RWPE1 (cell line): ENCODE data around the gene SNTA1.
"Not testable (repeated sequence)": the region's sequence is repeated elsewhere in the genome, so short reads cannot be mapped to it uniquely, and the experiment has no call there.

Experiments
- CTCF ChIA-PET: fragments of 350-600 bp; sonication (Branson Sonifier 250); formaldehyde crosslinking; extraction: SDS; loops from one replicate; lab custom pipeline; 2021; lab: Yijun Ruan, JAX
- POLR2A ChIA-PET: fragments of 400-600 bp; formaldehyde crosslinking; extraction: SDS; loops from one replicate; lab custom pipeline; 2020; ENCODE audit warnings: antibody characterized with exemption; ENCODE audit not compliant: low non-redundant PET; lab: Yijun Ruan, JAX
- DNase-seq: peaks from one replicate; pipeline ENCODE4 v3.0.0; 2012; ENCODE audit warnings: low spot score
- H3K27ac ChIP-seq: fragments of 450-650 bp; 2 replicates; pipeline ENCODE4 v1.5.1; 2017
- CTCF ChIP-seq: fragments of 450-650 bp; conservative IDR thresholded peaks from 2 replicates; pipeline ENCODE4 v1.5.1; 2017; ENCODE audit warnings: low read depth, mild to moderate bottlenecking

SNTA1 gene

GRCh38 chr20:33443512-33444239, at the start of gene SNTA1:
SNTA1 (minus strand) TSS chr20:33443763; CDS start chr20:33443620, 143 bp downstream.
- TF ChIP-seq CTCF: no peak
- H3K27ac ChIP-seq: peak within 1 kb of the TSS; percentile 54
- ChIA-PET POLR2A (interaction anchor here (0.5 to 1.6 kb wide), 6 partner anchors 20 to 1212 kb away, joined by 3 to 7 read pairs (median 4); partner anchors contain the start of genes CBFA2T2 and CDK5RAP1), CTCF (interaction anchor here (0.6 to 3.7 kb wide), 6 partner anchors 42 to 1217 kb away, joined by 3 to 16 read pairs (median 4); partner anchors contain the start of genes ACTL10 and CDK5RAP1)
- DNase-seq: peak; percentile 97

- POLR2A ChIA-PET: interaction anchor here (0.6 to 1.7 kb wide), 7 partner anchors 20 to 618 kb away, joined by 3 to 7 read pairs (median 4); partner anchors contain the start of gene SNTA1
- CTCF ChIA-PET: interaction anchor here (0.8 to 1.6 kb wide), 2 partner anchors 10 to 34 kb away, joined by 3 to 10 read pairs; no protein-coding TSS in a partner anchor
- no peak for TF ChIP-seq CTCF
- DNase-seq: peak; percentile 41
- H3K27ac ChIP-seq: peak overlapping the region; percentile 89
Observed at GRCh38 chr20:33490934-33491656, 47.5 kb upstream of the SNTA1 start.

DNA sequence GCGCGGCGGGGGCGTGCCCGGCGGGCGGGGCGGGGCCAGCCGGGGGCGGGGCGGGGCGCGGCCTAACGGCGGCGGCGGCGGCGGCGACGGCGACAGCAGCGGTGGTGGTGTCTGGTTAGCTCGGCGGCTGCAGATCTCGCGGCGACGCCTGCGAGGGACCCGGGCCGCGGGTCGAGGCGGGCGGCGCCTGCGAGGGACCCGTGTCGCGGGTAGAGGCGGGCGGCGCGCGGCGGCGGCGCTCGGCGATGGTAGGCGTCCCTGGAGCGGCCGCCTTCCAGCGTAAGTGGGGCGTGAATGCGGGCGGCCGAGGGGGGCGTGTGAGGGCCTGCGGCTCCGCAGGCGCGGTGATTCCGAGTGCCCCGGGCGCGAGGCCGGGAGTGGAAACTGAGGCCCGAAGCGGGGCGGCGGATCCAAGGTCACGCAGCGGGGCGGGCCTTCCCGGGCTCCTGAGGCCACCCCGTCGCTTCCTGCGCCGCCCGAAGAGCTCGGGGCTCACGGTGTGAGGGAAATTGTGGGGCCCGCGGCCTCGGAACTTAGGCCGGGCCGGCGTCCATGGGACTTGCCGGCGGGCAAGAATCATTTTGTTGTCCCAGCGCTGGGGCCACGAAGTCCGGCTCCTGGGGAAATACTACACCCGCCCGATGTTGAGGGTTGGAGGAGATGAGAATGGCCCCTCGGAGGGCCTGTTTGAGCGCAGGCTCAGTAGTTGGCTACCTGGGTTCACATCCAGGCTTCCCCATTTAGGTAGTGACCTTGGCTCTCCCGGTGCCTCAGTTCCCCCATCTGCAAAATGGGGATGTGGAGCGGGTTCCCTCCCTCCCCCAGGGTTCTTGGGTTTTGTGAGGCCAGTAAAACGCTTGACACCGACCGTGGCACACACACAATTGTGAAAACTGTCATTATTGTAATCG, 46.7 kb upstream of the SNTA1 start, which contains the start of gene CBFA2T2:
CBFA2T2 (plus strand) TSS at position 74 of the 911 bp plus-strand sequence; CDS start at position 246, 172 bp downstream.
- H3K27ac ChIP-seq: peak within 1 kb of the TSS; percentile 89
- POLR2A ChIA-PET: interaction anchor here (0.6 to 1.7 kb wide), 11 partner anchors 16 to 955 kb away, joined by 3 to 8 read pairs (median 4); partner anchors contain the start of gene SNTA1
- CTCF ChIA-PET: interaction anchor here (0.7 to 1.6 kb wide), 3 partner anchors 11 to 269 kb away, joined by 3 to 10 read pairs (median 5); no protein-coding TSS in a partner anchor
- peak; percentile 84 for DNase-seq
- no peak for TF ChIP-seq CTCF

GRCh38 chr20:33489495-33490022, 46.0 kb upstream of the SNTA1 start:
- peak; percentile 100 for DNase-seq
- peak overlapping the region; percentile 89 for H3K27ac ChIP-seq
- ChIA-PET CTCF (interaction anchor here (1.0 to 1.6 kb wide), 3 partner anchors 11 to 178 kb away, joined by 4 to 10 read pairs (median 5); no protein-coding TSS in a partner anchor), POLR2A (interaction anchor here (0.6 to 1.7 kb wide), 10 partner anchors 15 to 955 kb away, joined by 3 to 8 read pairs (median 4); partner anchors contain the start of gene SNTA1)
- TF ChIP-seq CTCF: no peak

DNA sequence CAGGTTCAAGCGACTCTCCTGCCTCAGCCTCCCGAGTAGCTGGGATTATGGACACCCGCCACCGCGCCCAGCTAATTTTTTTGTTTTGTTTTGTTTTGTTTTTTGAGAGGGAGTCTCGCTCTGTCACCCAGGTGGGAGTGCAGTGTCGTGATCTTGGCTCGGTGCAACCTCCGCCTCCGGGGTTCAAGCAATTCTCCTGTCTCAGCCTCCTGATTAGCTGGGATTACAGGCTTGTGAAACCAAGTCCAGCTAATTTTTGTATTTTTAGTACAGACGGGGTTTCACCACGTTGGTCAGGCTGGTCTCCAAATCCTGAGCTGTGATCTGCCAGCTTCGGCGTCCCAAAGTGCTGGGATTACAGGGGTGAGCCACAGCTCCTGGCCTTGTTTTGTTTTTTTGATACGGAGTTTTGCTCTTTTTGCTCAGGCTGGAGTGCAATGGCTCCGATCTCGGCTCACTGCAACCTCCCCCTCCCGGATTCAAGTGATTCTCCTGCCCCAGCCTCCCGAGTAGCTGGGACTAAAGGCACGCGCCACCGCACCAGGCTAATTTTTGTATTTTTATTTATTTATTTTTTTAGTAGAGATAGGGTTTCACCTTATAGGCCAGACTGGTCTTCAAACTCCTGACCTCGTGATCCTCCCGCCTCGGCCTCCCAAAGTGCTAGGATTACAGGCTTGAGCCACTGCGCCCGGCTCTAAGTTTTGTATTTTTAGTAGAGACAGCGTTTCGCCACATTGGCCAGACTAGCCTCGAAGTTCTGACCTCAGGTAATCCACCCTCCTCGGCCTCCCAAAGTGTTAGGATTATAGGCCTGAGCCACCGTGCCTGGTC, 45.3 kb upstream of the SNTA1 start:
- ChIA-PET CTCF (interaction anchor here (1.0 to 1.2 kb wide), 2 partner anchors 31 to 179 kb away, joined by 4 to 5 read pairs; no protein-coding TSS in a partner anchor), POLR2A (interaction anchor here (0.6 to 1.7 kb wide), 6 partner anchors 15 to 174 kb away, joined by 3 to 7 read pairs (median 4); partner anchors contain the start of gene SNTA1)
- H3K27ac ChIP-seq: peak overlapping the region; percentile 89
- not testable (repeated sequence) for DNase-seq
